K562 treated with DMSO at 1 percent for 24 hours (cell line): ENCODE measurements around the gene HCN1. TPM values are rescaled to one million over a fixed set of nuclear protein-coding genes. Genes with fewer than 3 reads are reported as not detected.

Experiments used
- total RNA-seq: library from RNA; unstranded; fragments of 300-600 nt; gene quantifications from 2 replicates; pipeline ENCODE4 v1.2.3, GENCODE V29; 2022; ENCODE audit warnings: low read depth; ENCODE audit not compliant: insufficient read depth

The HCN1 gene
- total RNA-seq: not detected in 2 replicates

GRCh38 chr5:45696206-45696836 is at the start of gene HCN1:
Gene HCN1 (minus strand): TSS chr5:45696380.

